K562 (cell line): ENCODE measurements around the gene CBL. TPM values are rescaled to one million over a fixed set of nuclear protein-coding genes. Genes with fewer than 3 reads are reported as not detected.

Experiments used
- ATAC-seq: fragments of 200-7000 bp; cut with Tn5 transposase; 3 replicates; pipeline ENCODE4 v1.9.1; 2020; ENCODE audit warnings: moderate library complexity
- BruUV-seq: library from RNA; stranded (reverse); fragments of 400-500 nt; replicated peaks from 2 replicates; lab custom pipeline; 2021; lab: Mats Ljungman, UMichigan
- CTCF ChIA-PET: fragments of 300-600 bp; formaldehyde crosslinking; extraction: SDS; loops from one replicate; lab custom pipeline; 2021; ENCODE audit warnings: low intra/inter-chr PET ratio; lab: Yijun Ruan, JAX
- POLR2A ChIA-PET: fragments of 300-600, 350-650 bp; sonication (Branson Sonifier 250); formaldehyde crosslinking; extraction: SDS; loops from one replicate; lab custom pipeline; 2021; ENCODE audit warnings: antibody characterized with exemption, inconsistent platforms; lab: Yijun Ruan, JAX
- DNase-seq, 4 experiments: peaks; one replicate each; pipeline versions ENCODE4 v3.0.0 to v3.0.0-alpha.2; 2011 to 2018; ENCODE audit warnings: low spot score in 3 of 4, mixed read lengths in 3 of 4; ENCODE audit errors: extremely low read depth in 1 of 4
- FAIRE-seq: peaks from 2 replicates; lab custom pipeline; 2011; peaks lifted over from hg19 to GRCh38; lab: Jason Lieb, UNC
- H2AFZ ChIP-seq: 2 replicates; pipeline ENCODE4 v1.6.0; 2011; ENCODE audit warnings: low read depth, low read length, control low read depth, inconsistent platforms
- H3K27ac ChIP-seq: fragments of 200-600 bp; 3 replicates; pipeline ENCODE4 v1.8.0; 2011; ENCODE audit warnings: low read depth, mild to moderate bottlenecking, control low read depth, inconsistent platforms, low read length, moderate library complexity, mixed read lengths; ENCODE audit errors: extremely low read depth
- H3K27me3 ChIP-seq, 2 experiments: fragments of 300-600 bp in 1 of 2; 2 replicates in 1 of 2; 3 replicates in 1 of 2; pipeline versions ENCODE4 v1.6.0 to v1.8.0; 2011; ENCODE audit warnings: inconsistent platforms in 2 of 2, low read length in 2 of 2, mild to moderate bottlenecking in 1 of 2, mixed read lengths in 1 of 2, moderate library complexity in 1 of 2; ENCODE audit not compliant: control insufficient read depth in 2 of 2, insufficient read depth in 2 of 2
- H3K36me3 ChIP-seq: fragments of 300-600 bp; 3 replicates; pipeline ENCODE4 v1.8.0; 2011; ENCODE audit warnings: mild to moderate bottlenecking, low read length, inconsistent platforms; ENCODE audit not compliant: control insufficient read depth, insufficient read depth
- H3K4me1 ChIP-seq, 2 experiments: fragments of 200-600 bp in 1 of 2; replicated peaks in 1 of 2; 2 replicates in 1 of 2; 3 replicates in 1 of 2; pipeline versions ENCODE4 v1.5.1 to v1.8.0; 2011; ENCODE audit warnings: inconsistent platforms in 2 of 2, low read length in 2 of 2, mild to moderate bottlenecking in 1 of 2, mixed read lengths in 1 of 2, moderate library complexity in 1 of 2; ENCODE audit not compliant: control insufficient read depth in 2 of 2, insufficient read depth in 2 of 2
- H3K4me2 ChIP-seq: 2 replicates; pipeline ENCODE4 v1.6.1; 2011; ENCODE audit warnings: low read length, control low read depth, inconsistent platforms, mixed read lengths; ENCODE audit not compliant: insufficient read depth
- H3K4me3 ChIP-seq: fragments of 200-600 bp; sonication (generic), shearing (Covaris generic); 2 replicates; pipeline ENCODE4 v1.5.1; 2016; ENCODE audit warnings: control low read depth, inconsistent platforms
- H3K79me2 ChIP-seq: fragments of 200-600 bp; 3 replicates; pipeline ENCODE4 v1.8.0; 2011; ENCODE audit warnings: low read length, inconsistent platforms; ENCODE audit not compliant: control insufficient read depth, insufficient read depth
- H3K9ac ChIP-seq, 2 experiments: 2 replicates each; pipeline versions ENCODE4 v1.6.0 to v1.6.1; 2011; ENCODE audit warnings: low read depth in 2 of 2, low read length in 2 of 2, control low read depth in 1 of 2, inconsistent platforms in 1 of 2, mild to moderate bottlenecking in 1 of 2, mixed read lengths in 1 of 2; ENCODE audit not compliant: insufficient read depth in 1 of 2
- H3K9me1 ChIP-seq: one replicate; pipeline ENCODE4 v1.6.0; 2011; ENCODE audit warnings: inconsistent platforms, mild to moderate bottlenecking, low read length, moderate library complexity; ENCODE audit not compliant: control insufficient read depth, insufficient read depth
- H3K9me3 ChIP-seq: replicated peaks from 2 replicates; pipeline ENCODE4 v1.5.1; 2011; ENCODE audit warnings: low read depth, low read length, inconsistent platforms; ENCODE audit not compliant: control insufficient read depth, insufficient read depth
- H4K20me1 ChIP-seq: replicated peaks from 2 replicates; pipeline ENCODE4 v1.6.1; 2011; ENCODE audit warnings: low read length, inconsistent platforms, mixed read lengths; ENCODE audit not compliant: control insufficient read depth, insufficient read depth
- CBX8 ChIP-seq: fragments of 200-600 bp; sonication (generic); IDR thresholded peaks from 2 replicates; pipeline ENCODE4 v1.6.1; 2012; ENCODE audit warnings: borderline replicate concordance, mixed run types, low read depth, mild to moderate bottlenecking, moderate library complexity, mixed read lengths, low read length, control low read depth, inconsistent platforms; ENCODE audit not compliant: poor library complexity, severe bottlenecking; ENCODE audit errors: extremely low read depth
- CEBPB ChIP-seq: fragments of 450-650 bp; IDR thresholded peaks from 2 replicates; pipeline ENCODE4 v1.6.1; 2016; ENCODE audit warnings: missing genetic modification characterization, missing compliant biosample characterization
- CEBPZ ChIP-seq: fragments of 150-350 bp; IDR thresholded peaks from 2 replicates; pipeline ENCODE4 v1.6.1; 2014; ENCODE audit warnings: low read depth, mild to moderate bottlenecking, low read length, borderline replicate concordance
- CTBP1 ChIP-seq: fragments of 450-650 bp; IDR thresholded peaks from 2 replicates; pipeline ENCODE4 v1.6.1; 2016; ENCODE audit warnings: borderline replicate concordance
- HCFC1 ChIP-seq: IDR thresholded peaks from 2 replicates; pipeline ENCODE4 v1.6.1; 2012; ENCODE audit warnings: low read depth, low read length, improper control_type of control experiment
- KHSRP ChIP-seq: fragments of 450-650 bp; IDR thresholded peaks from 2 replicates; pipeline ENCODE4 v1.6.1; 2017
- POLR2B ChIP-seq: fragments of 450-650 bp; IDR thresholded peaks from 2 replicates; pipeline ENCODE4 v1.6.1; 2018; ENCODE audit warnings: low read depth; ENCODE audit not compliant: partially characterized antibody
- PRMT5 ChIP-seq: sonication (generic); formaldehyde crosslinking; IDR thresholded peaks from 2 replicates; pipeline ENCODE4 v1.5.0; 2020; ENCODE audit warnings: missing genetic modification reagents
- SUPT5H ChIP-seq: fragments of 450-650 bp; IDR thresholded peaks from 2 replicates; pipeline ENCODE4 v1.6.1; 2016
- ZBTB8A ChIP-seq: fragments of 450-650 bp; IDR thresholded peaks from 2 replicates; pipeline ENCODE4 v1.6.1; 2018; ENCODE audit warnings: mild to moderate bottlenecking, moderate library complexity; ENCODE audit not compliant: partially characterized antibody
- ZNF282 ChIP-seq: sonication (generic); formaldehyde crosslinking; IDR thresholded peaks from 2 replicates; pipeline ENCODE4 v1.8.1; 2023; ENCODE audit warnings: missing genetic modification reagents
- WGBS: fragments of 100-300 bp; shearing (Covaris generic); methylation state at CpG from one replicate; pipeline ENCODE4 v1.1.6; 2016; ENCODE audit warnings: low coverage, mixed read lengths; ENCODE audit not compliant: insufficient coverage; ENCODE audit errors: missing lambda C conversion rate; 5-methylcytosine and 5-hydroxymethylcytosine counted together
- in situ Hi-C: fragments of 300-500 bp; cut with MboI; formaldehyde crosslinking; loops from 4 replicates; pipeline ENCODE4 v1.15.0; 2018; ENCODE audit warnings: inconsistent platforms, mixed read lengths
- intact Hi-C: fragments of 100-400 bp; cut with micrococcal nuclease; formaldehyde crosslinking; loops from 2 replicates; pipeline ENCODE4 v1.14.2; 2022
- polyA plus RNA-seq, 8 experiments: library from polyadenylated mRNA; depleted of rRNA in 4 of 8; stranded (reverse) in 5 of 8; unstranded in 3 of 8; fragments of >200 nt; fragmentation: Nextera tagmentation in 2 of 8; fragmentation: Illumina TruSeq in 1 of 8; extraction: Ambion mirVana in 2 of 8; extraction: Trizol in 1 of 8; gene quantifications; 2 replicates each; pipeline versions ENCODE4 v1.2.1 to v1.2.3, GENCODE V29; 2011 to 2014; ENCODE audit warnings: inconsistent platforms in 1 of 8, missing spikeins in 1 of 8
- total RNA-seq, 7 experiments: library from RNA; depleted of rRNA in 6 of 7; stranded (reverse); fragments of >200 nt in 6 of 7; fragmentation: Illumina TruSeq in 2 of 7; extraction: Trizol in 2 of 7; gene quantifications; 2 replicates each; pipeline versions ENCODE4 v1.2.1 to v1.2.3, GENCODE V29; 2011 to 2021; ENCODE audit warnings: low replicate concordance in 1 of 7

CBL gene
- total and polyA plus RNA-seq, 9 of the 15 experiments (the other 6 are each of a cell fraction or from before 2014, with no cell fraction given): 3.2 to 24.9 (median 9.9) TPM

GRCh38 chr11:119306373-119306890 lies 100.3 kb downstream of the CBL start (continued):
- TF ChIP-seq CEBPB (tag): peak; percentile 57; the same call in 1 of the 2 replicates

- POLR2A ChIA-PET: interaction anchor here (0.8 to 2.5 kb wide), 5 partner anchors 9 to 18 kb away, joined by 3 to 14 read pairs (median 4); partner anchors contain the start of gene MCAM
- no peaks in the 10 kb centered on the region for H3K9me3 ChIP-seq
- in situ Hi-C loops: no loop called here
- H3K9me1 ChIP-seq: no peaks in the 10 kb centered on the region
- CTCF ChIA-PET: interaction anchor here (0.6 kb wide), 1 partner anchor 211 kb away, joined by 3 read pairs; no protein-coding TSS in a partner anchor
- H2AFZ ChIP-seq: no peak overlapping the region
- H3K4me3 ChIP-seq: no peak overlapping the region
- no peak overlapping the region for H3K4me2 ChIP-seq
- H3K4me1 ChIP-seq: peaks cover 0 to 8% of the 10 kb centered on the region in 2 experiments; a peak in 2 of 5 replicates
- peaks cover 76% of the 10 kb centered on the region for H3K36me3 ChIP-seq
- no peaks in the 10 kb centered on the region for H4K20me1 ChIP-seq
- peak; percentile 71 for ATAC-seq
- peak; percentile 32 for FAIRE-seq
- H3K79me2 ChIP-seq: no peaks in the 10 kb centered on the region
- WGBS: 33% methylated on average over 1 of the region's 1 CpG
- DNase-seq: peak in 1 of 4 experiments; percentile 42
- no peak overlapping the region for H3K27ac ChIP-seq
- intact Hi-C loops: no loop called here
- H3K9ac ChIP-seq: no peak overlapping the region
- BruUV-seq: no TSS peak
- no peaks in the 10 kb centered on the region for H3K27me3 ChIP-seq
- TF ChIP-seq ZNF282 (CRISPR knock-in tag): no peak
- no peak for TF ChIP-seq HCFC1
- TF ChIP-seq KHSRP: no peak
- 0 out of 2 replicates have a peak, but pooled peaks have one; percentile 20 for TF ChIP-seq SUPT5H
- TF ChIP-seq PRMT5 (CRISPR knock-in tag): no peak
- TF ChIP-seq CTBP1: no peak
- no peak for TF ChIP-seq CBX8
- TF ChIP-seq CEBPZ: no peak
- TF ChIP-seq POLR2B: no peak
- TF ChIP-seq ZBTB8A: no peak
These were observed 101.1 kb downstream of the CBL start for GRCh38 chr11:119307219-119307618.
